Measurements from ENCODE around the gene UBE2S.

- TF ChIP-seq POLR2A (IDR thresholded peaks at IDR 0.05; ENCODE audit: control extremely low read depth in 1 of 2, low read depth in 2 of 2, low read length in 2 of 2) (no peak), EZH2 (IDR thresholded peaks at IDR 0.05; ENCODE audit: low read depth, low read length, severe bottlenecking) (no peak), GABPA (IDR thresholded peaks at IDR 0.05; ENCODE audit: borderline replicate concordance, insufficient read depth, low read length) (no peak), MAX (IDR thresholded peaks at IDR 0.05) (no peak), BACH1 (IDR thresholded peaks at IDR 0.05; ENCODE audit: low read length) (no peak), RAD21 (IDR thresholded peaks at IDR 0.05 in 1 of 2, conservative IDR thresholded peaks at IDR 0.05 in 1 of 2; ENCODE audit: low read depth in 2 of 2, low read length in 2 of 2) (no peak), KDM5A (IDR thresholded peaks at IDR 0.05; ENCODE audit: low read length) (no peak)
- TF ChIP-seq, protein P1, sequence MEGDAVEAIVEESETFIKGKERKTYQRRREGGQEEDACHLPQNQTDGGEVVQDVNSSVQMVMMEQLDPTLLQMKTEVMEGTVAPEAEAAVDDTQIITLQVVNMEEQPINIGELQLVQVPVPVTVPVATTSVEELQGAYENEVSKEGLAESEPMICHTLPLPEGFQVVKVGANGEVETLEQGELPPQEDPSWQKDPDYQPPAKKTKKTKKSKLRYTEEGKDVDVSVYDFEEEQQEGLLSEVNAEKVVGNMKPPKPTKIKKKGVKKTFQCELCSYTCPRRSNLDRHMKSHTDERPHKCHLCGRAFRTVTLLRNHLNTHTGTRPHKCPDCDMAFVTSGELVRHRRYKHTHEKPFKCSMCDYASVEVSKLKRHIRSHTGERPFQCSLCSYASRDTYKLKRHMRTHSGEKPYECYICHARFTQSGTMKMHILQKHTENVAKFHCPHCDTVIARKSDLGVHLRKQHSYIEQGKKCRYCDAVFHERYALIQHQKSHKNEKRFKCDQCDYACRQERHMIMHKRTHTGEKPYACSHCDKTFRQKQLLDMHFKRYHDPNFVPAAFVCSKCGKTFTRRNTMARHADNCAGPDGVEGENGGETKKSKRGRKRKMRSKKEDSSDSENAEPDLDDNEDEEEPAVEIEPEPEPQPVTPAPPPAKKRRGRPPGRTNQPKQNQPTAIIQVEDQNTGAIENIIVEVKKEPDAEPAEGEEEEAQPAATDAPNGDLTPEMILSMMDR (IDR thresholded peaks at IDR 0.05; ENCODE audit: control extremely low read depth in 1 of 3, insufficient read depth in 1 of 3, low read depth in 1 of 3, low read length in 3 of 3) = no peak
- TF ChIP-seq, protein P2, sequence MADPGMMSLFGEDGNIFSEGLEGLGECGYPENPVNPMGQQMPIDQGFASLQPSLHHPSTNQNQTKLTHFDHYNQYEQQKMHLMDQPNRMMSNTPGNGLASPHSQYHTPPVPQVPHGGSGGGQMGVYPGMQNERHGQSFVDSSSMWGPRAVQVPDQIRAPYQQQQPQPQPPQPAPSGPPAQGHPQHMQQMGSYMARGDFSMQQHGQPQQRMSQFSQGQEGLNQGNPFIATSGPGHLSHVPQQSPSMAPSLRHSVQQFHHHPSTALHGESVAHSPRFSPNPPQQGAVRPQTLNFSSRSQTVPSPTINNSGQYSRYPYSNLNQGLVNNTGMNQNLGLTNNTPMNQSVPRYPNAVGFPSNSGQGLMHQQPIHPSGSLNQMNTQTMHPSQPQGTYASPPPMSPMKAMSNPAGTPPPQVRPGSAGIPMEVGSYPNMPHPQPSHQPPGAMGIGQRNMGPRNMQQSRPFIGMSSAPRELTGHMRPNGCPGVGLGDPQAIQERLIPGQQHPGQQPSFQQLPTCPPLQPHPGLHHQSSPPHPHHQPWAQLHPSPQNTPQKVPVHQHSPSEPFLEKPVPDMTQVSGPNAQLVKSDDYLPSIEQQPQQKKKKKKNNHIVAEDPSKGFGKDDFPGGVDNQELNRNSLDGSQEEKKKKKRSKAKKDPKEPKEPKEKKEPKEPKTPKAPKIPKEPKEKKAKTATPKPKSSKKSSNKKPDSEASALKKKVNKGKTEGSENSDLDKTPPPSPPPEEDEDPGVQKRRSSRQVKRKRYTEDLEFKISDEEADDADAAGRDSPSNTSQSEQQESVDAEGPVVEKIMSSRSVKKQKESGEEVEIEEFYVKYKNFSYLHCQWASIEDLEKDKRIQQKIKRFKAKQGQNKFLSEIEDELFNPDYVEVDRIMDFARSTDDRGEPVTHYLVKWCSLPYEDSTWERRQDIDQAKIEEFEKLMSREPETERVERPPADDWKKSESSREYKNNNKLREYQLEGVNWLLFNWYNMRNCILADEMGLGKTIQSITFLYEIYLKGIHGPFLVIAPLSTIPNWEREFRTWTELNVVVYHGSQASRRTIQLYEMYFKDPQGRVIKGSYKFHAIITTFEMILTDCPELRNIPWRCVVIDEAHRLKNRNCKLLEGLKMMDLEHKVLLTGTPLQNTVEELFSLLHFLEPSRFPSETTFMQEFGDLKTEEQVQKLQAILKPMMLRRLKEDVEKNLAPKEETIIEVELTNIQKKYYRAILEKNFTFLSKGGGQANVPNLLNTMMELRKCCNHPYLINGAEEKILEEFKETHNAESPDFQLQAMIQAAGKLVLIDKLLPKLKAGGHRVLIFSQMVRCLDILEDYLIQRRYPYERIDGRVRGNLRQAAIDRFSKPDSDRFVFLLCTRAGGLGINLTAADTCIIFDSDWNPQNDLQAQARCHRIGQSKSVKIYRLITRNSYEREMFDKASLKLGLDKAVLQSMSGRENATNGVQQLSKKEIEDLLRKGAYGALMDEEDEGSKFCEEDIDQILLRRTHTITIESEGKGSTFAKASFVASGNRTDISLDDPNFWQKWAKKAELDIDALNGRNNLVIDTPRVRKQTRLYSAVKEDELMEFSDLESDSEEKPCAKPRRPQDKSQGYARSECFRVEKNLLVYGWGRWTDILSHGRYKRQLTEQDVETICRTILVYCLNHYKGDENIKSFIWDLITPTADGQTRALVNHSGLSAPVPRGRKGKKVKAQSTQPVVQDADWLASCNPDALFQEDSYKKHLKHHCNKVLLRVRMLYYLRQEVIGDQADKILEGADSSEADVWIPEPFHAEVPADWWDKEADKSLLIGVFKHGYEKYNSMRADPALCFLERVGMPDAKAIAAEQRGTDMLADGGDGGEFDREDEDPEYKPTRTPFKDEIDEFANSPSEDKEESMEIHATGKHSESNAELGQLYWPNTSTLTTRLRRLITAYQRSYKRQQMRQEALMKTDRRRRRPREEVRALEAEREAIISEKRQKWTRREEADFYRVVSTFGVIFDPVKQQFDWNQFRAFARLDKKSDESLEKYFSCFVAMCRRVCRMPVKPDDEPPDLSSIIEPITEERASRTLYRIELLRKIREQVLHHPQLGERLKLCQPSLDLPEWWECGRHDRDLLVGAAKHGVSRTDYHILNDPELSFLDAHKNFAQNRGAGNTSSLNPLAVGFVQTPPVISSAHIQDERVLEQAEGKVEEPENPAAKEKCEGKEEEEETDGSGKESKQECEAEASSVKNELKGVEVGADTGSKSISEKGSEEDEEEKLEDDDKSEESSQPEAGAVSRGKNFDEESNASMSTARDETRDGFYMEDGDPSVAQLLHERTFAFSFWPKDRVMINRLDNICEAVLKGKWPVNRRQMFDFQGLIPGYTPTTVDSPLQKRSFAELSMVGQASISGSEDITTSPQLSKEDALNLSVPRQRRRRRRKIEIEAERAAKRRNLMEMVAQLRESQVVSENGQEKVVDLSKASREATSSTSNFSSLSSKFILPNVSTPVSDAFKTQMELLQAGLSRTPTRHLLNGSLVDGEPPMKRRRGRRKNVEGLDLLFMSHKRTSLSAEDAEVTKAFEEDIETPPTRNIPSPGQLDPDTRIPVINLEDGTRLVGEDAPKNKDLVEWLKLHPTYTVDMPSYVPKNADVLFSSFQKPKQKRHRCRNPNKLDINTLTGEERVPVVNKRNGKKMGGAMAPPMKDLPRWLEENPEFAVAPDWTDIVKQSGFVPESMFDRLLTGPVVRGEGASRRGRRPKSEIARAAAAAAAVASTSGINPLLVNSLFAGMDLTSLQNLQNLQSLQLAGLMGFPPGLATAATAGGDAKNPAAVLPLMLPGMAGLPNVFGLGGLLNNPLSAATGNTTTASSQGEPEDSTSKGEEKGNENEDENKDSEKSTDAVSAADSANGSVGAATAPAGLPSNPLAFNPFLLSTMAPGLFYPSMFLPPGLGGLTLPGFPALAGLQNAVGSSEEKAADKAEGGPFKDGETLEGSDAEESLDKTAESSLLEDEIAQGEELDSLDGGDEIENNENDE (IDR thresholded peaks at IDR 0.05; ENCODE audit: insufficient replicate concordance, low read length) = no peak
Measured at GRCh38 chr19:55372316-55373081, 35.1 kb downstream of the UBE2S start.

Data from H1 (cell line).